NB4 (cell line): ENCODE measurements around the gene RASGRP1.

Experiments
- MYC ChIP-seq: IDR thresholded peaks from 2 replicates; pipeline ENCODE4 v1.6.1; 2011; ENCODE audit warnings: low read depth, low read length
- POLR2A ChIP-seq: IDR thresholded peaks from 2 replicates; pipeline ENCODE4 v1.6.1; 2011; ENCODE audit warnings: mild to moderate bottlenecking; ENCODE audit not compliant: insufficient read length; ENCODE audit errors: extremely low read depth
- TF ChIP-seq, protein P1 (sequence below): IDR thresholded peaks from 2 replicates; pipeline ENCODE4 v1.6.1; 2011; ENCODE audit warnings: low read depth, low read length
- TF ChIP-seq, protein P2 (sequence below): IDR thresholded peaks from one replicate; pipeline ENCODE4 v1.5.1; 2012; ENCODE audit warnings: low read depth, low read length

DNA sequence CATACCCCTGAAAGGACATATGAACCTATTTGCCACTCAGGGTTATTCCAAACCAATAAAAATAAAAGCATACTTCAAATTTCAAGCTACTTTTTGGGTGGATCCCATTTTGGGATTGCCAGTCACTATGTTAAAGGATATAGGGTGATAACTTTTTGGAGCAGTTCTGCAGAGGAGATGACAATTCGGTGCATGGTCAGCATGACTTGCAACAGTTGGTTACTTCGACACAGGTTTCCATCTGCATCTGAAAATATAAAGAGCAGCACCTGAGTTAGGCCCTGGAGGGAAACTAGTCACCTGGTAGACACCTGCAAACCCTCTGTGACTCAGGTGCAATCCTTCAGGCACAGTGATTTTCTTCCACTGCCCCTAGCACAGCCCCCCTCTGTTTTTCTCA, 38.5 kb downstream of the RASGRP1 start:
- TF ChIP-seq, protein P1, sequence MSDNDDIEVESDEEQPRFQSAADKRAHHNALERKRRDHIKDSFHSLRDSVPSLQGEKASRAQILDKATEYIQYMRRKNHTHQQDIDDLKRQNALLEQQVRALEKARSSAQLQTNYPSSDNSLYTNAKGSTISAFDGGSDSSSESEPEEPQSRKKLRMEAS, result no peak
- TF ChIP-seq POLR2A (no peak), MYC (no peak)
- TF ChIP-seq, protein P2, sequence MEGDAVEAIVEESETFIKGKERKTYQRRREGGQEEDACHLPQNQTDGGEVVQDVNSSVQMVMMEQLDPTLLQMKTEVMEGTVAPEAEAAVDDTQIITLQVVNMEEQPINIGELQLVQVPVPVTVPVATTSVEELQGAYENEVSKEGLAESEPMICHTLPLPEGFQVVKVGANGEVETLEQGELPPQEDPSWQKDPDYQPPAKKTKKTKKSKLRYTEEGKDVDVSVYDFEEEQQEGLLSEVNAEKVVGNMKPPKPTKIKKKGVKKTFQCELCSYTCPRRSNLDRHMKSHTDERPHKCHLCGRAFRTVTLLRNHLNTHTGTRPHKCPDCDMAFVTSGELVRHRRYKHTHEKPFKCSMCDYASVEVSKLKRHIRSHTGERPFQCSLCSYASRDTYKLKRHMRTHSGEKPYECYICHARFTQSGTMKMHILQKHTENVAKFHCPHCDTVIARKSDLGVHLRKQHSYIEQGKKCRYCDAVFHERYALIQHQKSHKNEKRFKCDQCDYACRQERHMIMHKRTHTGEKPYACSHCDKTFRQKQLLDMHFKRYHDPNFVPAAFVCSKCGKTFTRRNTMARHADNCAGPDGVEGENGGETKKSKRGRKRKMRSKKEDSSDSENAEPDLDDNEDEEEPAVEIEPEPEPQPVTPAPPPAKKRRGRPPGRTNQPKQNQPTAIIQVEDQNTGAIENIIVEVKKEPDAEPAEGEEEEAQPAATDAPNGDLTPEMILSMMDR, result no peak
